GDM1 (cell line): Measurements from ENCODE around the gene ELF1.
"Not testable (repeated sequence)": the region's sequence is repeated elsewhere in the genome, so short reads cannot be mapped to it uniquely, and the experiment has no call there.

ENCODE experiments used
- DNase-seq: peaks from one replicate; lab custom pipeline; 2025; lab: John Stamatoyannopoulos, UW

The ELF1 gene

GRCh38 chr13:40886017-40886416, 133.1 kb downstream of the ELF1 start:
- no peak for DNase-seq

- DNase-seq: not testable (repeated sequence)
Observed at GRCh38 chr13:40884175-40884574, 134.9 kb downstream of the ELF1 start.
